ENCODE measurements around the gene SYNJ2. TPM values are rescaled to one million over a fixed set of nuclear protein-coding genes. Genes with fewer than 3 reads are reported as not detected.

The SYNJ2 gene
- total and polyA plus RNA-seq, 7 donors: 2.6 to 30.2 (median 6.1) TPM

- Histone ChIP-seq H3K9me3 (no peaks in the 10 kb centered on the region), H3K36me3 (ENCODE audit: insufficient read depth in 1 of 2, low read depth in 1 of 2) (no peaks in the 10 kb centered on the region), H3K27me3 (ENCODE audit: insufficient read depth in 3 of 3, low read length in 2 of 3) (no peaks in the 10 kb centered on the region), H3K27ac (peak overlapping the region; percentile 98), H3K4me3 (no peak overlapping the region), H3K4me1 (peaks cover 42% of the 10 kb centered on the region)
- DNase-seq (peak in 1 of 2 donors; percentile 39), ATAC-seq (no peak)
- no peak for TF ChIP-seq CTCF (IDR thresholded peaks at IDR 0.05)
- 88 to 96% (median 93%) methylated on average over 17 of the region's 17 CpGs for WGBS, 3 donors
- intact Hi-C loops (cut with DNase I): no loop called here
Measured at GRCh38 chr6:158049055-158050028, 67.7 kb downstream of the SYNJ2 start.

DNA sequence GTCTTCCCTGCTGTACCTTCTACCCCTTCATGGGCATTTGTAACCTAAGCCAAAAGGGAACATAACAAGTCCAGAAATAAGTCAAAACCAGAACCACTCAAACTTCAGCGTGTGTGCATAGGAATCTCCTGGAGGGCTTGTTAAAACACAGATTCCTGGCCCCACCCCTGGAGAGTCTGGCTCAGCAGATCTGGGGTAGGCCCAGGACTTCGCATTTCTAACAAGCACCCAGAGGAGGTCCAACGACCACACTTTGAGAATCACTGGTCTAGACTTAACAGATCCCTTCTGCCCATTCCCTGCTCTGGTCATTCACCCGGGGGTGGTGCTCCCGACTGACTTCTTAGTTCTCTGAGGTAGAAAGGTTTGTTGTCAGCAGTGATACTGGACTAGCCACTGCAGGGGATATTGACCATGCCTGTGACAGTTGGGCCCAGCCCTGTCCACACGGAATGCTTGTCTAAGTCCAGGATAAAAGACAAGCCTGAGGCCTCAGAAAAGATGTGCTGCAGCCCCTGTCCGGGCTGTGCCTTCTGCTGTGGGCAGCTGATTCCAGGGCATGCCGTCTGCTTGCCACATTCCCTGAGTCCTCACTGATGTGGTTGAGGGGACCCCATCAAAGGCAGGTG is 68.6 kb downstream of the SYNJ2 start:
- H3K4me3 ChIP-seq: no peak overlapping the region
- no peaks in the 10 kb centered on the region for H3K9me3 ChIP-seq
- ATAC-seq (no peak), DNase-seq (peak in 1 of 2 donors; percentile 25)
- peaks cover 0 to 4% of the 10 kb centered on the region in 2 donors for H3K36me3 ChIP-seq (ENCODE audit: insufficient read depth in 1 of 2, low read depth in 1 of 2)
- peak overlapping the region; percentile 77 for H3K27ac ChIP-seq
- WGBS, 3 donors: 82 to 91% (median 86%) methylated on average over 8 of the region's 8 CpGs
- H3K4me1 ChIP-seq: peaks cover 35% of the 10 kb centered on the region
- intact Hi-C loops (cut with DNase I): no loop called here
- TF ChIP-seq CTCF (IDR thresholded peaks at IDR 0.05): no peak
- H3K27me3 ChIP-seq (ENCODE audit: insufficient read depth in 3 of 3, low read length in 2 of 3): no peaks in the 10 kb centered on the region

DNA sequence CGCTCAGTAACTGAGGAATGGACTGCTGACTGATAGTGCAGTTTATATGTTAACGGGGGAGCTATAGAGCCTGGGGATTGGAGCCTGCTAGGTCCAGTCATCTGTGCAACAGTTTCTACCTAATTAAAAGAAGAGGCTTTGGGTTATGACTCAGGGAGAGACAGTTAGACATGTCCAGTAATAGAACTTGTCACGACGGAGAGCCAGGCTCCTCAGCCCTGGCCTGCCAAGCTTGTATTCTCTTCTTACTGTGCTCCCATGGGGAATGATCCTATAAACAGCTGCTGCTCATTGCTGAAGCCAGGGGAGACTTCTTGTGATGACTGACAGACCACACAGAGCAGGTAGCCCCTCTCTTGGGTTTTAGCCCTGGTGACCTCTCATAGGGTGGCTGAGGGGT is 69.3 kb downstream of the SYNJ2 start:
- WGBS, 3 donors: 45 to 65% (median 47%) methylated on average over 4 of the region's 4 CpGs
- TF ChIP-seq CTCF (IDR thresholded peaks at IDR 0.05): no peak
- Histone ChIP-seq H3K4me3 (no peak overlapping the region), H3K9me3 (no peaks in the 10 kb centered on the region), H3K27ac (peak overlapping the region; percentile 77), H3K36me3 (ENCODE audit: insufficient read depth in 1 of 2, low read depth in 1 of 2) (peaks cover 0 to 4% of the 10 kb centered on the region in 2 donors), H3K27me3 (ENCODE audit: insufficient read depth in 3 of 3, low read length in 2 of 3) (no peaks in the 10 kb centered on the region), H3K4me1 (peaks cover 31% of the 10 kb centered on the region)
- DNase-seq: peak in 1 of 2 donors; percentile 77
- ATAC-seq: peak; percentile 78 to 89 (median 84)
- intact Hi-C loops (cut with DNase I): no loop called here

DNA sequence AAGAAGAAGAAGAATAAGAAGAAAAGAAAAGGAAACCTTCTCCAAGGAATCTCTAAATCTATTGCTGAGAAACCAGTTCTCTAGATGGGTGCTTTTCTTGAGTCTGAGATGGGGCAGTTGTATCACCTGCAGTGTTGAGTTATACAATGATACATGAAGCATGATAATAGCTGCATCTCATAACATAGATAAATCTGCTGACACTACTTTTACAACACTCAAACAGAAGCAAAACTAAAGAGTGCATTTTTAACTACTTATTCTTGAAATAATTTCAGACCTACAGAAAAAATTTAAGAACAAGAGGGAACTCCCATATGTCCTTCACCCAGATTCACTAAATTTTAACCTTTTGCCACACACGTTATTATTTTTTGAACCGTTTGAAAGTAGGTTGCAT is 70.3 kb downstream of the SYNJ2 start:
- ATAC-seq (no peak), DNase-seq (no peak)
- TF ChIP-seq CTCF (IDR thresholded peaks at IDR 0.05): no peak
- H3K27me3 ChIP-seq (ENCODE audit: insufficient read depth in 3 of 3, low read length in 2 of 3): no peaks in the 10 kb centered on the region
- intact Hi-C loops (cut with DNase I): no loop called here
- peaks cover 0 to 4% of the 10 kb centered on the region in 2 donors for H3K36me3 ChIP-seq (ENCODE audit: insufficient read depth in 1 of 2, low read depth in 1 of 2)
- H3K27ac ChIP-seq: no peak overlapping the region
- no peaks in the 10 kb centered on the region for H3K9me3 ChIP-seq
- WGBS, 3 donors: 77 to 83% (median 79%) methylated on average over 2 of the region's 2 CpGs
- peaks cover 21% of the 10 kb centered on the region for H3K4me1 ChIP-seq
- no peak overlapping the region for H3K4me3 ChIP-seq
